OCI-LY3 (cell line): ENCODE results near the gene PLCZ1.

Source experiments
- EZH2phosphoT487 ChIP-seq: fragments of 200-600 bp; shearing (Covaris generic); IDR thresholded peaks from 2 replicates; pipeline ENCODE4 v1.6.1; 2018; ENCODE audit warnings: antibody characterized with exemption, mixed run types, low read depth
- TF ChIP-seq, protein P1 (sequence below): fragments of 200-600, 300-600 bp; sonication (generic); IDR thresholded peaks from 2 replicates; pipeline ENCODE4 v1.5.1; 2014; ENCODE audit warnings: antibody characterized with exemption, low read length, low read depth

DNA sequence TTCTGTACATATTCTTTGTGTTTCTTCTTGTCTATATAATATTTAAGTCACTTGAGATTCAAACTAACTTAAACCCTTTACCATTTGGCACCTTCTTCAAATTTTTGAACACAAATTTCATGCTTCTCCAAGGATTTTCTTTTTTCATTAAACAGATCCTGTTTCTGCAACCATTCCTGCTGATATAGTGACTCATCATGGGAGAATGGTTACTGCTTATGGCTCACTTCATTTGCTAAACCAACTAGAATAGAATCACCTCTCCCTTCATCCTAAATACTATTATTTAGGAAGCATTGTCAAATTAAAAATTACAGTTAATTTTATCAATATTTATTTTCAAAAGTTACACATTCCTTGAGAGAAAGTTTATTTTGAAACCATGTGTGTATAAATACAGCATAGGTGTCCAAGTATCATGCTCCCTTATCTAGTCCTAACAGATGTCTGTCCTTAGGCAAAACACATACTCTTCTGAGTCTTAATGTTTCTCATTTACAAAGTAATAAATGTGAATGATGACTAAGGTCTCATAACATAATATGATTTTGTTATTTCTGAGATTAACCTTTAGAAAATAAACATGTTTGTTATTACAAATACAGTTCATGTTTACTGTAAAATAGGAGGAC, 40.7 kb downstream of the PLCZ1 start:
- TF ChIP-seq, protein P1, sequence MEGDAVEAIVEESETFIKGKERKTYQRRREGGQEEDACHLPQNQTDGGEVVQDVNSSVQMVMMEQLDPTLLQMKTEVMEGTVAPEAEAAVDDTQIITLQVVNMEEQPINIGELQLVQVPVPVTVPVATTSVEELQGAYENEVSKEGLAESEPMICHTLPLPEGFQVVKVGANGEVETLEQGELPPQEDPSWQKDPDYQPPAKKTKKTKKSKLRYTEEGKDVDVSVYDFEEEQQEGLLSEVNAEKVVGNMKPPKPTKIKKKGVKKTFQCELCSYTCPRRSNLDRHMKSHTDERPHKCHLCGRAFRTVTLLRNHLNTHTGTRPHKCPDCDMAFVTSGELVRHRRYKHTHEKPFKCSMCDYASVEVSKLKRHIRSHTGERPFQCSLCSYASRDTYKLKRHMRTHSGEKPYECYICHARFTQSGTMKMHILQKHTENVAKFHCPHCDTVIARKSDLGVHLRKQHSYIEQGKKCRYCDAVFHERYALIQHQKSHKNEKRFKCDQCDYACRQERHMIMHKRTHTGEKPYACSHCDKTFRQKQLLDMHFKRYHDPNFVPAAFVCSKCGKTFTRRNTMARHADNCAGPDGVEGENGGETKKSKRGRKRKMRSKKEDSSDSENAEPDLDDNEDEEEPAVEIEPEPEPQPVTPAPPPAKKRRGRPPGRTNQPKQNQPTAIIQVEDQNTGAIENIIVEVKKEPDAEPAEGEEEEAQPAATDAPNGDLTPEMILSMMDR = no peak
- no peak for TF ChIP-seq EZH2phosphoT487
